HEK293 (cell line): ENCODE results near the gene PITPNM2.

Experiments used
- CTCF ChIA-PET: fragments of 350-600 bp; formaldehyde crosslinking; extraction: SDS; loops from one replicate; lab custom pipeline; 2021; ENCODE audit warnings: antibody characterized with exemption; lab: Yijun Ruan, JAX
- POLR2A ChIA-PET: fragments of 300-600 bp; formaldehyde crosslinking; extraction: SDS; loops from one replicate; lab custom pipeline; 2020; ENCODE audit warnings: antibody characterized with exemption, inconsistent platforms; lab: Yijun Ruan, JAX
- H3K27ac ChIP-seq: fragments of 200-500 bp; sonication (Bioruptor generic); 2 replicates; pipeline ENCODE4 v1.5.1; 2014; ENCODE audit warnings: low read depth, low read length, control low read depth, inconsistent platforms; ENCODE audit errors: extremely low read depth
- H3K36me3 ChIP-seq, 2 experiments: fragments of 200-500 bp in 1 of 2; sonication (Bioruptor generic) in 1 of 2; 1 replicate in 1 of 2; 2 replicates in 1 of 2; pipeline ENCODE4 v1.5.1; 2014 to 2017; ENCODE audit warnings: inconsistent platforms in 2 of 2, low read length in 2 of 2; ENCODE audit not compliant: control insufficient read depth in 2 of 2, insufficient read depth in 1 of 2
- H3K4me1 ChIP-seq: fragments of 200-500 bp; sonication (Bioruptor generic); 2 replicates; pipeline ENCODE4 v1.5.1; 2014; ENCODE audit warnings: mild to moderate bottlenecking, low read length, inconsistent platforms; ENCODE audit not compliant: control insufficient read depth, insufficient read depth
- H3K4me3 ChIP-seq: 2 replicates; pipeline ENCODE4 v1.5.1; 2011; ENCODE audit warnings: low read depth, mild to moderate bottlenecking, control low read depth, low read length, moderate library complexity
- H3K9me3 ChIP-seq: fragments of 200-500 bp; sonication (Bioruptor generic); 2 replicates; pipeline ENCODE4 v1.5.1; 2014; ENCODE audit warnings: low read depth, low read length, inconsistent platforms; ENCODE audit not compliant: control insufficient read depth, insufficient read depth
- GFI1B ChIP-seq: fragments of 450-650 bp; formaldehyde crosslinking; IDR thresholded peaks from 2 replicates; pipeline ENCODE4 v1.5.1; 2016; ENCODE audit warnings: missing biosample characterization, missing genetic modification characterization
- MEIS1 ChIP-seq: sonication (generic); formaldehyde crosslinking; IDR thresholded peaks from 2 replicates; pipeline ENCODE4 v1.8.1; 2022; ENCODE audit warnings: missing genetic modification reagents, mild to moderate bottlenecking, borderline replicate concordance
- OVOL3 ChIP-seq: fragments of 450-650 bp; formaldehyde crosslinking; IDR thresholded peaks from 2 replicates; pipeline ENCODE4 v1.5.1; 2016; ENCODE audit warnings: missing biosample characterization, missing genetic modification characterization
- PRDM1 ChIP-seq: fragments of 450-650 bp; formaldehyde crosslinking; IDR thresholded peaks from 2 replicates; pipeline ENCODE4; 2016; ENCODE audit warnings: missing biosample characterization, missing genetic modification characterization
- PRDM6 ChIP-seq: fragments of 450-650 bp; formaldehyde crosslinking; IDR thresholded peaks from 2 replicates; pipeline ENCODE4 v1.5.1; 2017; ENCODE audit warnings: missing biosample characterization, missing genetic modification characterization
- SCRT2 ChIP-seq: fragments of 450-650 bp; formaldehyde crosslinking; IDR thresholded peaks from 2 replicates; pipeline ENCODE4 v1.5.1; 2016; ENCODE audit warnings: missing biosample characterization, missing genetic modification characterization
- ZBTB21 ChIP-seq: fragments of 450-650 bp; formaldehyde crosslinking; IDR thresholded peaks from 2 replicates; pipeline ENCODE4 v1.5.1; 2017; ENCODE audit warnings: missing biosample characterization, missing genetic modification characterization
- ZBTB48 ChIP-seq: fragments of 450-650 bp; formaldehyde crosslinking; IDR thresholded peaks from 2 replicates; pipeline ENCODE4 v1.5.1; 2016; ENCODE audit warnings: missing biosample characterization, missing genetic modification characterization
- ZBTB7A ChIP-seq: fragments of 450-650 bp; formaldehyde crosslinking; IDR thresholded peaks from 2 replicates; pipeline ENCODE4 v1.5.1; 2016; ENCODE audit warnings: low read depth, missing biosample characterization, missing genetic modification characterization
- ZNF138 ChIP-seq: fragments of 450-650 bp; formaldehyde crosslinking; IDR thresholded peaks from 2 replicates; pipeline ENCODE4 v1.5.1; 2016; ENCODE audit warnings: missing biosample characterization, missing genetic modification characterization, borderline replicate concordance
- ZNF266 ChIP-seq: fragments of 450-650 bp; formaldehyde crosslinking; IDR thresholded peaks from 2 replicates; pipeline ENCODE4 v1.5.1; 2016; ENCODE audit warnings: missing biosample characterization, missing genetic modification characterization, low read depth
- ZNF302 ChIP-seq: fragments of 450-650 bp; formaldehyde crosslinking; IDR thresholded peaks from 2 replicates; pipeline ENCODE4 v1.5.1; 2016; ENCODE audit warnings: missing biosample characterization, missing genetic modification characterization, low read depth
- ZNF341 ChIP-seq: fragments of 450-650 bp; formaldehyde crosslinking; IDR thresholded peaks from 2 replicates; pipeline ENCODE4; 2016; ENCODE audit warnings: low read depth, missing biosample characterization, missing genetic modification characterization
- ZNF366 ChIP-seq: fragments of 450-650 bp; formaldehyde crosslinking; conservative IDR thresholded peaks from 2 replicates; pipeline ENCODE4 v1.5.1; 2016; ENCODE audit warnings: missing biosample characterization, missing genetic modification characterization
- ZNF423 ChIP-seq: fragments of 450-650 bp; formaldehyde crosslinking; IDR thresholded peaks from 2 replicates; pipeline ENCODE4 v1.5.1; 2016; ENCODE audit warnings: missing biosample characterization, missing genetic modification characterization
- ZNF514 ChIP-seq: fragments of 450-650 bp; formaldehyde crosslinking; IDR thresholded peaks from 2 replicates; pipeline ENCODE4 v1.5.1; 2016; ENCODE audit warnings: missing biosample characterization, missing genetic modification characterization
- ZNF549 ChIP-seq: fragments of 450-650 bp; IDR thresholded peaks from 2 replicates; pipeline ENCODE4 v1.5.1; 2018; ENCODE audit warnings: missing biosample characterization, missing genetic modification characterization, mild to moderate bottlenecking, inconsistent platforms, moderate library complexity
- ZNF610 ChIP-seq: fragments of 450-650 bp; formaldehyde crosslinking; IDR thresholded peaks from 2 replicates; pipeline ENCODE4 v1.5.1; 2016; ENCODE audit warnings: missing biosample characterization, missing genetic modification characterization, borderline replicate concordance
- ZNF692 ChIP-seq: fragments of 450-650 bp; formaldehyde crosslinking; IDR thresholded peaks from 2 replicates; pipeline ENCODE4 v1.5.1; 2016; ENCODE audit warnings: missing biosample characterization, missing genetic modification characterization
- ZNF704 ChIP-seq: fragments of 450-650 bp; formaldehyde crosslinking; IDR thresholded peaks from 2 replicates; pipeline ENCODE4 v1.5.1; 2016; ENCODE audit warnings: missing biosample characterization, missing genetic modification characterization
- ZNF76 ChIP-seq: fragments of 450-650 bp; formaldehyde crosslinking; IDR thresholded peaks from 2 replicates; pipeline ENCODE4; 2016; ENCODE audit warnings: low read depth, missing biosample characterization, missing genetic modification characterization, borderline replicate concordance
- ZNF776 ChIP-seq: fragments of 450-650 bp; formaldehyde crosslinking; IDR thresholded peaks from 2 replicates; pipeline ENCODE4 v1.5.0; 2017; ENCODE audit warnings: missing biosample characterization, missing genetic modification characterization, borderline replicate concordance
- ZNF791 ChIP-seq: fragments of 450-650 bp; formaldehyde crosslinking; IDR thresholded peaks from 2 replicates; pipeline ENCODE4 v1.5.1; 2016; ENCODE audit warnings: missing biosample characterization, missing genetic modification characterization
- TF ChIP-seq, protein P1 (sequence below): fragments of 450-650 bp; formaldehyde crosslinking; IDR thresholded peaks from 2 replicates; pipeline ENCODE4 v1.5.1; 2016; ENCODE audit warnings: missing biosample characterization, missing genetic modification characterization
- TF ChIP-seq, protein P2 (sequence below): sonication (generic); formaldehyde crosslinking; IDR thresholded peaks from 2 replicates; pipeline ENCODE4 v1.8.1; 2022; ENCODE audit warnings: mild to moderate bottlenecking, moderate library complexity, missing genetic modification reagents
- TF ChIP-seq, protein P3 (sequence below): fragments of 450-650 bp; formaldehyde crosslinking; IDR thresholded peaks from 2 replicates; pipeline ENCODE4 v1.5.1; 2016; ENCODE audit warnings: missing biosample characterization, missing genetic modification characterization

The PITPNM2 gene

DNA sequence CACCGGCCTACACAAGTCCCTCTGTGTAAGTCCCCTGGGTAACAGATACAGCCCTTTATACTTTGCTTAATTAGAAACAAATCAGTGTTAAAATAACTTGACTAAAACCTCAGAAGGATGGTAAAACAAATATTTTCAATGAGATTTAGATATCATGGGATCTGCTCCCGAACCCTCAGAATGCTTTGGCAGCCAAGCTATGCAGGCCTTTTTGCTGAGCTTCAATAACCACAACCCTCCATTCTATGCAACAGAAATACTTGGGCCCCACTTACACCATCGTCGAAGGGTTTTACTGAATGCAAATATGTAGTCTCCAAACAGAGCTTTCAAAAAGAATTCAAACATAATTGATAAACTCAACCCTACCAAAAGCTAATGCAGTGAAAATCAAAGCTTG lies 29.3 kb upstream of the PITPNM2 start:
- Histone ChIP-seq H3K4me3 (no peak overlapping the region), H3K4me1 (no peaks in the 10 kb centered on the region), H3K27ac (no peak overlapping the region), H3K9me3 (no peaks in the 10 kb centered on the region), H3K36me3 (peaks cover 65 to 79% of the 10 kb centered on the region in 2 experiments)
- CTCF ChIA-PET, result interaction anchor here (0.6 to 1.4 kb wide), 4 partner anchors 14 to 522 kb away, joined by 3 read pairs; no protein-coding TSS in a partner anchor
- POLR2A ChIA-PET, result interaction anchor here (2.4 kb wide), 1 partner anchor 53 kb away, joined by 7 read pairs; the partner anchor contains the start of genes MPHOSPH9 and MTRFR
- TF ChIP-seq ZNF341 (tag by site-specific recombination) (no peak), ZNF423 (tag by site-specific recombination) (no peak), ZNF549 (tag by site-specific recombination) (no peak), OVOL3 (no peak), MEIS1 (CRISPR knock-in tag) (no peak), ZNF266 (no peak), ZNF366 (tag by site-specific recombination) (no peak), ZNF776 (tag by site-specific recombination) (no peak), ZNF692 (tag by site-specific recombination) (no peak), ZNF138 (tag by site-specific recombination) (no peak), ZNF610 (no peak), ZNF704 (tag by site-specific recombination) (no peak)
- TF ChIP-seq, protein P1, sequence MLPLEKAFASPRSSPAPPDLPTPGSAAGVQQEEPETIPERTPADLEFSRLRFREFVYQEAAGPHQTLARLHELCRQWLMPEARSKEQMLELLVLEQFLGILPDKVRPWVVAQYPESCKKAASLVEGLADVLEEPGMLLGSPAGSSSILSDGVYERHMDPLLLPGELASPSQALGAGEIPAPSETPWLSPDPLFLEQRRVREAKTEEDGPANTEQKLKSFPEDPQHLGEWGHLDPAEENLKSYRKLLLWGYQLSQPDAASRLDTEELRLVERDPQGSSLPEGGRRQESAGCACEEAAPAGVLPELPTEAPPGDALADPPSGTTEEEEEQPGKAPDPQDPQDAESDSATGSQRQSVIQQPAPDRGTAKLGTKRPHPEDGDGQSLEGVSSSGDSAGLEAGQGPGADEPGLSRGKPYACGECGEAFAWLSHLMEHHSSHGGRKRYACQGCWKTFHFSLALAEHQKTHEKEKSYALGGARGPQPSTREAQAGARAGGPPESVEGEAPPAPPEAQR (tag by site-specific recombination), result no peak
- TF ChIP-seq, protein P2, sequence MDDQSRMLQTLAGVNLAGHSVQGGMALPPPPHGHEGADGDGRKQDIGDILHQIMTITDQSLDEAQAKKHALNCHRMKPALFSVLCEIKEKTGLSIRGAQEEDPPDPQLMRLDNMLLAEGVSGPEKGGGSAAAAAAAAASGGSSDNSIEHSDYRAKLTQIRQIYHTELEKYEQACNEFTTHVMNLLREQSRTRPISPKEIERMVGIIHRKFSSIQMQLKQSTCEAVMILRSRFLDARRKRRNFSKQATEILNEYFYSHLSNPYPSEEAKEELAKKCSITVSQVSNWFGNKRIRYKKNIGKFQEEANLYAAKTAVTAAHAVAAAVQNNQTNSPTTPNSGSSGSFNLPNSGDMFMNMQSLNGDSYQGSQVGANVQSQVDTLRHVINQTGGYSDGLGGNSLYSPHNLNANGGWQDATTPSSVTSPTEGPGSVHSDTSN (CRISPR knock-in tag), result no peak

GRCh38 chr12:123171967-123172366 lies 21.1 kb upstream of the PITPNM2 start:
- ChIA-PET CTCF (no interaction called here), POLR2A (interaction anchor here (1.3 kb wide), 1 partner anchor 10 kb away, joined by 3 read pairs; no protein-coding TSS in a partner anchor)
- peaks cover 51 to 56% of the 10 kb centered on the region in 2 experiments for H3K36me3 ChIP-seq

DNA sequence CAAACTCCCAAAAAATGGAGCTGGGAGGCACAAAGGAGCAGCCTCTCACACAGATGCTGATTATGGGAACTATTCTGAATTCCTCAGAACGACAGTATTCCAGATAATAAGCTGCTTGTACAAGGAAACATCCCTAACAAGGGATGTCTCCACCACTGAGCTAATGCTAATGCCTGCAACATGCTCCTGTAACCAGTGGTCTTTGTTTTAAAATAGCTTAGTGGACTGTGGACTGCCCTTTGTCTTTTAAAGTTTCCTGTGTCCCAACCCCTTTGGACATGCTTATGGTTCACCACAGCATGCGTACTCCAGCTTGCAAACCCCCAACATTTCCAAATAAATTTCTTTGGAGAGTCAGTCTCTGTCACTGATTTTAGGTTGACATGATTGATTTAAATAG lies 16.4 kb upstream of the PITPNM2 start:
- peaks cover 69 to 71% of the 10 kb centered on the region in 2 experiments for H3K36me3 ChIP-seq
- no peak overlapping the region for H3K27ac ChIP-seq
- H3K4me3 ChIP-seq, result no peak overlapping the region
- no peaks in the 10 kb centered on the region for H3K9me3 ChIP-seq
- CTCF ChIA-PET, result interaction anchor here (1.9 kb wide), 1 partner anchor 123 kb away, joined by 5 read pairs; no protein-coding TSS in a partner anchor
- POLR2A ChIA-PET, result no interaction called here
- H3K4me1 ChIP-seq, result no peaks in the 10 kb centered on the region
- TF ChIP-seq PRDM1 (tag by site-specific recombination) (no peak), PRDM6 (tag by site-specific recombination) (no peak), ZNF514 (tag by site-specific recombination) (no peak), ZBTB7A (tag by site-specific recombination) (no peak), ZBTB48 (no peak), ZNF302 (tag by site-specific recombination) (no peak), GFI1B (tag by site-specific recombination) (no peak), ZNF791 (tag by site-specific recombination) (no peak)
- TF ChIP-seq, protein P3, sequence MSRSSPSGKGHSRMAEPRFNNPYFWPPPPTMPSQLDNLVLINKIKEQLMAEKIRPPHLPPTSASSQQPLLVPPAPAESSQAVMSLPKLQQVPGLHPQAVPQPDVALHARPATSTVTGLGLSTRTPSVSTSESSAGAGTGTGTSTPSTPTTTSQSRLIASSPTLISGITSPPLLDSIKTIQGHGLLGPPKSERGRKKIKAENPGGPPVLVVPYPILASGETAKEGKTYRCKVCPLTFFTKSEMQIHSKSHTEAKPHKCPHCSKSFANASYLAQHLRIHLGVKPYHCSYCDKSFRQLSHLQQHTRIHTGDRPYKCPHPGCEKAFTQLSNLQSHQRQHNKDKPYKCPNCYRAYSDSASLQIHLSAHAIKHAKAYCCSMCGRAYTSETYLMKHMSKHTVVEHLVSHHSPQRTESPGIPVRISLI (tag by site-specific recombination), result no peak

More at GRCh38 chr12:123171967-123172366, 21.1 kb upstream of the PITPNM2 start:
- Histone ChIP-seq H3K27ac (no peak overlapping the region), H3K9me3 (no peaks in the 10 kb centered on the region), H3K4me3 (no peak overlapping the region)
- TF ChIP-seq ZNF76 (tag by site-specific recombination) (no peak), ZBTB21 (tag by site-specific recombination) (no peak), ZNF302 (tag by site-specific recombination) (no peak), SCRT2 (tag by site-specific recombination) (no peak), GFI1B (tag by site-specific recombination) (no peak), ZNF514 (tag by site-specific recombination) (no peak)
- TF ChIP-seq, all 188 proteins: peak for 0
- H3K4me1 ChIP-seq, result no peaks in the 10 kb centered on the region
